GM19467 (cell line): ENCODE data around the gene JRKL.
"Not testable (repeated sequence)": the region's sequence is repeated elsewhere in the genome, so short reads cannot be mapped to it uniquely, and the experiment has no call there.

Source experiments
- ATAC-seq: cut with Tn5 transposase; IDR thresholded peaks from one replicate; pipeline ENCODE4 v1.9.1; 2021; ENCODE audit warnings: mild to moderate bottlenecking, moderate library complexity; ENCODE audit not compliant: unreplicated experiment

The JRKL gene

GRCh38 chr11:96393753-96394348 lies 4.0 kb downstream of the JRKL start:
- ATAC-seq = no peak

- no peak for ATAC-seq
Measured at GRCh38 chr11:96394773-96395172, 5.0 kb downstream of the JRKL start.

GRCh38 chr11:96396637-96397036 lies 6.8 kb downstream of the JRKL start:
- ATAC-seq = no peak

GRCh38 chr11:96397863-96398262 lies 8.1 kb downstream of the JRKL start:
- no peak for ATAC-seq

- ATAC-seq = no peak
Measured at GRCh38 chr11:96400697-96401096, 10.9 kb downstream of the JRKL start.

- not testable (repeated sequence) for ATAC-seq
Measured at GRCh38 chr11:96411412-96411811, 21.6 kb downstream of the JRKL start.

- no peak for ATAC-seq
Measured at GRCh38 chr11:96412761-96413381, 23.1 kb downstream of the JRKL start.

GRCh38 chr11:96413408-96413807 lies 23.6 kb downstream of the JRKL start:
- no peak for ATAC-seq

- ATAC-seq = no peak
Measured at GRCh38 chr11:96424693-96425092, 34.9 kb downstream of the JRKL start.

GRCh38 chr11:96430668-96431067 lies 40.9 kb downstream of the JRKL start:
- no peak for ATAC-seq

- ATAC-seq = not testable (repeated sequence)
Measured at GRCh38 chr11:96432654-96433053, 42.8 kb downstream of the JRKL start.
